GM19395 (cell line): ENCODE results near the gene BCAS3.
A peak's percentile ranks its signal among the peaks of the same experiment; 100 is the strongest.
"Not testable (repeated sequence)": the region's sequence is repeated elsewhere in the genome, so short reads cannot be mapped to it uniquely, and the experiment has no call there.

Experiments
- ATAC-seq: cut with Tn5 transposase; IDR thresholded peaks from one replicate; pipeline ENCODE4 v1.9.1; 2021; ENCODE audit warnings: mild to moderate bottlenecking, moderate library complexity; ENCODE audit not compliant: unreplicated experiment

The BCAS3 gene

DNA sequence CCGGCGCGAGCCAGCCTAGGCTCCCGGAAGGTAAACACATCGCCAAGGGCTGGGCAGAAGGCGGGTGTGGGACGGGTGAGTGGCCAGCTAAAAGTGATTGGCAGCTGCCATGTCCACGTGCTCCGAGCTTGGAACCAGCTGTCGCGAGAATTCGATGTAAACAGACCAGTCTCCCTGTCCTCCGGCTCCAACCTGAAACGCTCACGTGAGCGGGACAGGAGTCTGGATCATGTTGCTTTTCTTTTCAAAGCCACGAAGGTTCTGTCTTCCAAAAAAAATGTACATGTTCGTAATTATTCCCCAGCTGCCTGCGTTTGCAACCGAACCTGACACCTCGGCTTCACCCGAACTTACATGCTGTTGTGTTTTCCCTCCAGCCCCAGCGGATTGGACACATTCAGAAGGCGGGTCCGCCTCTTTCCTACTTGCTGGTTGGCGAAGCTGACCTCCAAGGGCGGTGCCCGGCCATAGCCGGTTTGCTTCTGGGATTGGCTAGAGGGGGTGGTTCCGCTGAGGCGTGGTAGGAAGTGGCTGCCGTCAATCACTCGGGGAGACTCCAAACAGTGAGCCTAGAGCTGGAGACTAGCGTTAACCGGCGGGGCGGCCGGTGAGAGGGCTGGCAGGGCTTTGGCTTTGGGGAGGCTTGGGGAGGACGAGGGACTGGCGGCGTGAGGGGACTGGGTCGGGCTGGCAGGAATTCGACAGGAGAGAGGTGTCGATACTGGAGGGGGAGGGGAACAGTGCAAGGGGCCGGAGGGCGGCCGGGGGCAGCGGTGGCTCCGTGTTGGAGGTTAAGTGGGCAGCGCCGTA, at the start of gene BCAS3:
BCAS3 (plus strand) TSS at position 544 of the 810 bp plus-strand sequence.
- ATAC-seq: peak; percentile 98

- ATAC-seq: no peak
Measured at GRCh38 chr17:60628252-60628889, 49.3 kb upstream of the BCAS3 start.

- no peak for ATAC-seq
Measured at GRCh38 chr17:60629120-60629519, 48.5 kb upstream of the BCAS3 start.

DNA sequence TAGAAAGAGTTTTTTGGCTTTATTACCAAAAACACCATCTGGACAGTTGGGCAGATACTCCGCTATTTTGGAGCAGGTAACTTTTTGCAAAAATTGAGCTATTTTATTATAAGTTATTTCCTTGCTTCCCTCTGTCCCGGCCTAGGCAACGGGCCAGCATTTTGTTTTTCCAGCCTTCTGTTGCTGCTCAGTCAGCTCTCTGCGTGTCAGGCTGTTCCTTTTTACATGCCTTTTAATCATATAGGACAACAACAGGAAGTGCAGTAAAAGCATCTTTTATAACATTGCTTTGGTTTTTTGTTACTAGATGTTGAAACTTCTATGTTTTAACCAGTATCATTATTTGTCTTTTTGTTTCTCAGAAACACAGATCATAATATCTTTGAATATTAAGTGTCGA, 47.3 kb upstream of the BCAS3 start:
- ATAC-seq: no peak

DNA sequence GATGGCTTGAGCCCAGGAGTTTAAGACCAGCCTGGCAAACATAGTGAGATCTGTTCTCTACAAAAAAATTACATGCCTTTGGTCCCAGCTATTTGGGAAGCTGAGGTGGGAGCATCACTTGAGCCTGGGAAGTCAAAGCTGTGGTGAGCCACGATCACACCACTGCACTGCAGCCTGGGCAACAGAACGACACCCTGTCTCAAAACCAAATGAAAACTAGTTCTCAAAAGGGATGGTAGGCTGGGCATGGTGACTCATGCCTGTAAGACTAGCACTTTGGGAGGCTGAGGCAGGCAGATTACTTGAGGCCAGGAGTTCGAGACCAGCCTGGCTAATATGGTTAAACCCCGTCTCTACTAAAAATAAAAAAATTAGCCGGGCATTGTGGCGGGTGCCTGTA, 46.5 kb upstream of the BCAS3 start:
- no peak for ATAC-seq

- no peak for ATAC-seq
Measured at GRCh38 chr17:60637683-60638082, 40.0 kb upstream of the BCAS3 start.

- no peak for ATAC-seq
Measured at GRCh38 chr17:60639019-60639330, 38.7 kb upstream of the BCAS3 start.

GRCh38 chr17:60640503-60640902, 37.1 kb upstream of the BCAS3 start:
- no peak for ATAC-seq

GRCh38 chr17:60641126-60641525, 36.5 kb upstream of the BCAS3 start:
- no peak for ATAC-seq

DNA sequence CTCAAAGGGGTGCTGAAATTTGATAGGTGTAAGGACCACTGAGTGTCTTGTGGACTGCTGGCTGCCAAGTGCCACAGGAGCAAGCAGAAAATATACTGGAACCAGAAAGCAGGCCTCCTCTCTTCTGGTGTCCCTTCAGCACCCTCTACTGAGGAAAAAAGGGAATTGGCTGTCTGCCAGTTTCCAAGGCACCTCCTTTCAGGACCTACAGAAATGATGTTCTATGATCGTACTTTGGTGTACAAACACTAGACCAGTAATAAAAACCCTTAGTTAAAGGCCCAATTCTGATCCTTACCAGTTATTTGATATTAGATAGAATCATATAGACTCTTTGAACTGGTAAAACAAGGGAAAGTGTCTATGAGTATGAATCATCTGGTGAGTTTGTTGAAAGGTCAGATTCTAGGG, 35.8 kb upstream of the BCAS3 start:
- ATAC-seq: no peak

- no peak for ATAC-seq
Measured at GRCh38 chr17:60645918-60646523, 31.6 kb upstream of the BCAS3 start.

- no peak for ATAC-seq
Measured at GRCh38 chr17:60646701-60647100, 30.9 kb upstream of the BCAS3 start.

DNA sequence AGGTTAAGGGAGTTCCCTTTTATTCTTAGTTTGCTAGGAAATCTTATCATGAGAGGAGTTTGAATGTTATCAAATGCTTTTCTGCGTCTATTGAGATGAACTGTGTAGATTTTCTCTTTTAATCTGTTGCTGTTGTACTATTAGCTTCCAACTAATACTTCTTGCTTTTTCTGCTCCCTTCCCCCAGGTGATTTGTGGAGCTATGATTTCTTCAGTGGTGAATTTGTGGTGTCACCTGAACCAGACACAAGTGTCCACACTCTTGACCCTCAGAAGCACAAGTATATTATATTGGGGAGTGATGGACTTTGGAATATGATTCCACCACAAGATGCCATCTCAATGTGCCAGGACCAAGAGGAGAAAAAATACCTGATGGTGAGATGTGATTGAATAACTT, 29.9 kb upstream of the BCAS3 start:
- no peak for ATAC-seq

DNA sequence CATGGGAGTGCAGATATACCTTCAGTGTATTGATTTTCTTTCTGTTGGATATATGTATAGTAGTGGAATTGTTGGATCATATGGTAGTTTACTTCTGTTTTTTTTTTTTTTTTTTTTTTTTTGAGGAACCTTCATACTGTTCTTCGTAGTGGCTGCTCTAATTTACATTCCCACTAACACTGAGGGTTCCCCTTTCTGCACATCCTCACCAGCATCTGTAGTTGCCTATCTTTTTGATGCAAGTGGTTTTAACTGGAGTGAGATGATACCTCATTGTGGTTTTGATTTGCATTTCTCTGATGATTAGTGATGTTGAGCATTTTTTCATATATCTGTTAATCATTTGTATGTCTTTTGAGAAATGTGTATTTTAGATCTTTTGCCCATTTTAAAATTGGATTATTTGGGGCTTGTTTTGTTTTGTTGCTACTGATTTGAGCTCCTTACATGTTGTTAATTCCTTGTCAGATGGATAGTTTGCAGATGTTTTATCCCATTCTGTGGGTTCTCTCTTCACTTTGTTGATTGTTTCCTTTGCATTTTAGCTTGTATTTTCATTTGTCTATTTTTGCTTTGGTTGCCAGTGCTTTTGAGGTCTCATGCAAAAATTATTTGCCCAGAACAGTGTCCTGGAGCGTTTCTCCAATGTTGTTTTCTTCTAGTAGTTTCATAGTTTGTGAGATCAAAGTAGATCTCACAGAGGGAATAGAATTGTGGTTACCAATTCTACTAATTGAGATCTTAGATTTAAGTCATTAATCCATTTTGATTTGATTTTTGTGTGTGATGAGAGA, 25.0 kb upstream of the BCAS3 start:
- ATAC-seq: peak; percentile 91

DNA sequence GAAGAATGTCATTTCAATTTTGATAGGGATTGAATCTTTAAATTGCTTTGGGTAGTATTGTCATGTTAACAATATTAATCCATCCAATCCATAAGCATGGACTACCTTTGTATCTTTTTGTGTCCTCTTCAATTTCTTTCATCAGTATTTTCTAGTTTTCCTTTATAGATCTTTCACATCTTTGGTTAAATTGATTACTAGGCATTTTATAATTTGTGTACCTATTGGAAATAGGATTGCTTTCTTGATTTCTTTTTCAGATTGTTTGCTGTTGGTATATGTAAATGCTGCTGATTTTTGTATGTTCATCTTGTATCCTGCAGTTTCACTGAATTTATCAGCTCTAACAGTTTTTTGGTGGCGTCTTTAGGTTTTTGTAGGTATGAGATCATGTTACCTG, 24.1 kb upstream of the BCAS3 start:
- ATAC-seq: no peak

- ATAC-seq: no peak
Measured at GRCh38 chr17:60656499-60656898, 21.2 kb upstream of the BCAS3 start.

GRCh38 chr17:60659156-60659555, 18.5 kb upstream of the BCAS3 start:
- no peak for ATAC-seq

- ATAC-seq: no peak
Measured at GRCh38 chr17:60661489-60661888, 16.2 kb upstream of the BCAS3 start.

DNA sequence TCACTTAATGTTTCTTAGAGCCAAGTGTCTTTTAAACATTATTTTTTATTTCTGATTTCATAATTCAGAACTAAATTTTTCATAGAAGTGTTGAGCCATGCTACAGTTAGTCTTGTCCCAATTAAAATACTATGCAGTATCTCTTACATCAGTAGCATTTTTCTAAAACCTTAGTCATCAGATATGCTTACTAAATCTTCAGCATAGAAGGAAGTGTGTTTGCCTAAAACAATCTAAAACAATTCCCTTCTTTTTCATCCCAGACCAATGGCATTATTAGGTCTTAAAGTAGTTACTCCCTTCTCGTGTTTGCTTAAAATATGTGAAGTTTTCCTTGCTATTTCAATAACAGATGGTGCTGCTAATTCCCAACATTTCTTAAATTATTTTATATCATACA, 13.6 kb upstream of the BCAS3 start:
- no peak for ATAC-seq

GRCh38 chr17:60665602-60666001, 12.0 kb upstream of the BCAS3 start:
- no peak for ATAC-seq

DNA sequence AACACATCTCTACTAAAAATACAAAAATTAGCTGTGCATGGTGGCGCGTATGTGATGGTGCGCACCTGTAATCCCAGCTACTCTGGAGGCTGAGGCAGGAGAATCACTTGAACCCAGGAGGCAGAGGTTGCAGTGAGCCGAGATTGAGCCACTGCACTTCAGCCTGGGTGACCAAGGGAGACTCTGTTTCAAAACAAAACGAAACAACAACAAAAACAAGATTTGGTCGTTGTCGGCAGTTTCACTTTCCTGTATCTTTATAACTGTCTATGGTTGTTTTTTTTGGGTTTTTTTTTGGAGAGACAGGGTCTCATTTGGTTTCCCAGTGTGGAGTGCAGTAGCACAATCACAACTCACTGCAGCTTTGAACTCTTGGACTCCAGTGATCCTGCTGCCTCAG, 8.9 kb upstream of the BCAS3 start:
- ATAC-seq: not testable (repeated sequence)
